ENCODE data around the gene ZNF366. TPM values are rescaled to one million over a fixed set of nuclear protein-coding genes. Genes with fewer than 3 reads are reported as not detected.

ZNF366 gene
- total and polyA plus RNA-seq, 10 donors: 0.26 to 19.8 (median 9.4) TPM

DNA sequence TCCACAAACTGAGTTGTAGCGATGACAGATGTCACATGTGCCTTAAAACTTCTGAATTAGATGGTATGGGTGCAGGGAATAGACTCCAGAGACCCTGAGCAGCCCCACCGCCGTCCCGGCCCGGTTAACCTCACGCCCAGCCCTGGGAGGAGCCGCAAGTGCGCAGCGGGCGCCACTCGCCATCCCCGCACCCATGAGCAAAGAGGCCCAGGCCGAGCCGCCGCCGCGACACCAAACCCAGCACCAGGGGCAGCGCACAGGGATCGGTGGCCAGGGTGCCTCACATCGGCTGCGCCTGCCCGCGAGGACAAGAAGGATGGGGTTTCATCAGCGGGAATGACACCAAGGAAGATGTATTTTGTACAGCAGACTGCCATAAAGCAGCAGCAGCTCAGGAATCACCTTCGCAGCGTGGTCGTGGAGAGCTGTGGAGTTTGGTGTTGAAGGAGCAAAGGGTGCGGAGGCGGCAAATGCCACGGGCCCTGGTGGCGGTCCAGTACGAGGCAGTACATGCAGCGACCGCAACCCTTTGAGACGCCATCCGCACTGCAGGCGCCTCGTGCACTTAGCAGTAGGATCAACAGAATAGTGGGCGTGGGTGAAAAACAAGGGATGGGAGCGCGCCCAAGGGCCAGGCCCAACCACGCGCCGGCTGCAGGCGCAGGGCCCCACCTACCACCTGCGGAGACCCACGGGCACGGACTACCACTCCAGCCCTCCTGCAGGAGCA, 89.7 kb downstream of the ZNF366 start:
- intact Hi-C loops (cut with DNase I; ENCODE audit: low total_unique reads): no loop called here
- TF ChIP-seq CTCF (IDR thresholded peaks at IDR 0.05 in 8 of 11, conservative IDR thresholded peaks at IDR 0.05 in 3 of 11) (no peak), POLR2A (IDR thresholded peaks at IDR 0.05) (no peak), POLR2AphosphoS5 (IDR thresholded peaks at IDR 0.05) (no peak)
- H3K4me3 ChIP-seq: no peak overlapping the region
- no peaks in the 10 kb centered on the region for H3K27me3 ChIP-seq (replicated peaks in 1 of 7)
- H3K27ac ChIP-seq: no peak overlapping the region
- no peak for DNase-seq
- no peaks in the 10 kb centered on the region for H3K9me3 ChIP-seq
- 91 to 97% (median 96%) methylated on average over 39 to 48 of the region's 48 CpGs for WGBS, 5 donors
- no peaks in the 10 kb centered on the region for H3K36me3 ChIP-seq
- no peaks in the 10 kb centered on the region for H3K4me1 ChIP-seq

DNA sequence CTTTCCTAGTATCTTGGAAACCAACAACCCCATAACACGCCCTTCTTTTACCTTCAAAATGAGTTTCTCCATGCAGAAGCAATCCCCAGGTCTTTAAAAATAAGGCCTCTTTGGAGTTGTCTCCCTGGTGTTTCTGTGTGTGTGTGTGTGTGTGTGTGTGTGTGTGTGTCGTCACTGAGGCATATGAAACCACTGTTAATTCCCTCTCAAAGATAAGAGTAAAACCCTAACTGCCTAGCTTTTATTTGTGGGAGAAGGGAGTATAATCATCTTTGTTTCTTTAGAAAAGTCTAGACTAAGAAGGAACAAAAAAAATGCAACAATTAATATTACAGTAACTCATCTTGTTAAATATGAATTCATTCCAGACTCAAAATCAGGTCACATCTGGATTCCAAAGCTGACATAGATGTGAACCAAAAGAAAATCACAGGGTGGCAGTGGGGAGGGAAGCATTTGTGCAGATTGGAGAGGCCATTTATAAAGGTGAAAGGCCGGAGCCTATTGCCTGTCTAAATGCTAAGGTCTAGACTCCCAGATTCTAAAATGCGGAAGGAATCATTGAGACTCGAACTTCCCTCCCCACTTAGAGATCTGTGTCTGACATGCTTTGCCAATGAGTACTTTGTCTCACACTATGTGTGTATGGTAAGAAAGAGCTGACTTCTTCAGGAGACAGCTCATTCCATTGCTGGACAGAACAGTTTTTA, 91.4 kb downstream of the ZNF366 start:
- intact Hi-C loops (cut with DNase I; ENCODE audit: low total_unique reads): no loop called here
- WGBS, 5 donors: 76 to 89% (median 84%) methylated on average over 5 of the region's 5 CpGs
- no peaks in the 10 kb centered on the region for H3K36me3 ChIP-seq

DNA sequence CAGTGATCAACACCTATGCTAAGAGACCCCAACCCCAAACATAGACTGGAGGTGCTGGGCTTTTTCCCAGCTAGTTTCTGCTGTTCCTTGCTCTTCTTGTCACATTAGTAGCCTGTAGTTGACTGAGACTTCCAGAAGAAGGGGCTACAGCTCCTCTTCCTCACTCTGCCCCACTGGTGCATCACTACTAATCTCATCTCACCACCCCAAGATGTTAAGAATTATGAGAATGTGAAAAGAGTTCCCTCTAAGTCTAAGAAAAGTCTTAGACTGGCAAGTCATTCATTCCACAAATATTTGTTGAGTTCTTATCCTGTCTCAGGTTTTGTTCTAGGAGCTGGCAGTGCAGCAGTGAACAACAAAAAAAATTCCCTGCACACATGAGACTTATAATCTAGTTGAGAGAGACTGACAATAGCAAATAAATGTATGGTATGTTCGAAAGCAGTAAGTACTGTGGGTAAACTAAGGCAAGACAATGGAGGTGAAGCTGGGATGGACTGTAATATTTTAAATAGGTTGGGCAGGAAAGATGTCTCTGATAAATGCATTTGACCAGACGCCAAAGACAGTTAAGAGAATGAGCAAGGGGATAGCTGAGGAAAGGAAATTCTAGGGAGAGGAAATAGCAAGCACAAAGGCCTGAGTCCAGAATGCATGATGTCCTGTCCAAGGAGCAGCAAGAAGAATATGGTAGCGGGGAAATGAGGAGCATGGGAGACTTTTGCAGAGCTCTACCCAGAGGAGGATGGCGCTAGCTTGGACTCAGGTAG, 94.7 kb downstream of the ZNF366 start:
- Histone ChIP-seq H3K4me3 (no peak overlapping the region), H3K36me3 (no peaks in the 10 kb centered on the region), H3K27me3 (replicated peaks in 1 of 7) (no peaks in the 10 kb centered on the region), H3K4me1 (peaks cover 0 to 4% (median 0%) of the 10 kb centered on the region in 6 donors), H3K27ac (no peak overlapping the region), H3K9me3 (no peaks in the 10 kb centered on the region)
- WGBS, 5 donors: 57 to 93% (median 78%) methylated on average over 4 of the region's 4 CpGs
- intact Hi-C loops (cut with DNase I; ENCODE audit: low total_unique reads): no loop called here
- DNase-seq: no peak
- TF ChIP-seq POLR2AphosphoS5 (IDR thresholded peaks at IDR 0.05) (no peak), CTCF (IDR thresholded peaks at IDR 0.05 in 8 of 11, conservative IDR thresholded peaks at IDR 0.05 in 3 of 11) (no peak), POLR2A (IDR thresholded peaks at IDR 0.05) (no peak)

More for the DNA sequence above, 91.4 kb downstream of the ZNF366 start:
- DNase-seq: no peak
- H3K27me3 ChIP-seq (replicated peaks in 1 of 7): no peaks in the 10 kb centered on the region
- no peaks in the 10 kb centered on the region for H3K4me1 ChIP-seq
- no peak overlapping the region for H3K27ac ChIP-seq
- no peak for TF ChIP-seq CTCF (IDR thresholded peaks at IDR 0.05 in 8 of 11, conservative IDR thresholded peaks at IDR 0.05 in 3 of 11)
- no peak for TF ChIP-seq POLR2AphosphoS5 (IDR thresholded peaks at IDR 0.05)
- no peak for TF ChIP-seq POLR2A (IDR thresholded peaks at IDR 0.05)
- H3K9me3 ChIP-seq: no peaks in the 10 kb centered on the region
- no peak overlapping the region for H3K4me3 ChIP-seq
